CD4-positive, alpha-beta T cell (primary cell): ENCODE measurements around the gene TCF4. TPM values are rescaled to one million over a fixed set of nuclear protein-coding genes. Genes with fewer than 3 reads are reported as not detected.

Experiments
- ATAC-seq: fragments of 200-7000 bp; cut with Tn5 transposase; one replicate; pipeline ENCODE4 v1.10.0; 2022; ENCODE audit warnings: mild to moderate bottlenecking; ENCODE audit not compliant: poor library complexity
- CTCF ChIA-PET: fragments of 350-600 bp; sonication (Branson Sonifier 250); formaldehyde crosslinking; loops from one replicate; lab custom pipeline; 2021; ENCODE audit warnings: antibody characterized with exemption, inconsistent platforms; lab: Charles Lee
- POLR2A ChIA-PET: fragments of 350-600 bp; sonication (Branson Sonifier 250); formaldehyde crosslinking; loops from one replicate; lab custom pipeline; 2021; ENCODE audit warnings: antibody characterized with exemption, inconsistent platforms; lab: Charles Lee
- DNase-seq, 14 experiments: peaks; one replicate each; pipeline ENCODE4 v3.0.0-alpha.2; 2013 to 2020; ENCODE audit warnings: mixed read lengths in 2 of 14
- H3K27ac ChIP-seq, 2 donors: one replicate each; pipeline versions ENCODE4 v1.5.1 to v1.7.0; 2013; ENCODE audit warnings: low read length in 2 of 2, low read depth in 1 of 2, mild to moderate bottlenecking in 1 of 2
- H3K27me3 ChIP-seq, 2 experiments: 1 replicate in 1 of 2; 2 replicates in 1 of 2; pipeline versions ENCODE4 v1.6.1 to v1.7.0; 2013; ENCODE audit warnings: low read length in 2 of 2, control low read depth in 1 of 2, mild to moderate bottlenecking in 1 of 2, moderate library complexity in 1 of 2; ENCODE audit not compliant: insufficient read depth in 2 of 2, control insufficient read depth in 1 of 2
- H3K36me3 ChIP-seq: one replicate; pipeline ENCODE4 v1.6.1; 2013; ENCODE audit warnings: low read length, control low read depth; ENCODE audit not compliant: insufficient read depth
- H3K4me1 ChIP-seq: one replicate; pipeline ENCODE4 v1.6.1; 2013; ENCODE audit warnings: low read length, control low read depth; ENCODE audit not compliant: insufficient read depth
- H3K4me3 ChIP-seq: one replicate; pipeline ENCODE4 v1.5.1; 2013; ENCODE audit warnings: mild to moderate bottlenecking, low read length, moderate library complexity
- H3K9me3 ChIP-seq, 2 experiments: 1 replicate in 1 of 2; 2 replicates in 1 of 2; pipeline versions ENCODE4 v1.6.1 to v1.7.0; 2013; ENCODE audit warnings: low read length in 2 of 2, mild to moderate bottlenecking in 2 of 2, control low read depth in 1 of 2, moderate library complexity in 1 of 2; ENCODE audit not compliant: control insufficient read depth in 1 of 2, insufficient read depth in 1 of 2
- H3K27ac Mint-ChIP-seq: one replicate; pipeline ENCODE4 v1.8.0; 2020; ENCODE audit warnings: mixed read lengths
- H3K27me3 Mint-ChIP-seq: one replicate; pipeline ENCODE4 v1.8.0; 2021; ENCODE audit warnings: mixed read lengths
- H3K36me3 Mint-ChIP-seq: one replicate; pipeline ENCODE4 v1.8.0; 2021; ENCODE audit warnings: low read depth, mixed read lengths
- H3K4me1 Mint-ChIP-seq: one replicate; pipeline ENCODE4 v1.8.0; 2021; ENCODE audit warnings: low read depth, mixed read lengths
- H3K4me3 Mint-ChIP-seq: one replicate; pipeline ENCODE4 v1.8.0; 2020; ENCODE audit warnings: mild to moderate bottlenecking, mixed read lengths
- H3K9me3 Mint-ChIP-seq: one replicate; pipeline ENCODE4 v1.8.0; 2020; ENCODE audit warnings: mixed read lengths
- CTCF ChIP-seq: fragments of 200-600 bp; IDR thresholded peaks from one replicate; pipeline ENCODE4 v1.8.0; 2022; ENCODE audit warnings: antibody characterized with exemption, mild to moderate bottlenecking
- intact Hi-C, 2 experiments: fragments of 100-400 bp; cut with DNase I in 1 of 2; cut with micrococcal nuclease in 1 of 2; formaldehyde crosslinking; loops; one replicate each; pipeline versions ENCODE4 v1.15.1 to v1.9.0; 2023 to 2025; cut with DNase I, micrococcal nuclease
- total RNA-seq, 174 experiments: library from RNA in 2 of 174; stranded (reverse) in 2 of 174; gene quantifications; one replicate each; pipeline ENCODE4 v1.2.3 and lab custom pipeline; 2021 to 2026

The TCF4 gene
- total RNA-seq, 2 experiments from 2014 or later, result 3.0 to 3.2 TPM

GRCh38 chr18:55497825-55498403, 90.1 kb downstream of the TCF4 start:
- CTCF ChIA-PET, result no interaction called here
- no peak overlapping the region for H3K27ac ChIP-seq
- H3K4me1 Mint-ChIP-seq, result no peaks in the 10 kb centered on the region

GRCh38 chr18:55494899-55495298, 93.1 kb downstream of the TCF4 start:
- TF ChIP-seq CTCF, result no peak
- H3K36me3 Mint-ChIP-seq, result no peaks in the 10 kb centered on the region
- no peak overlapping the region for H3K27ac Mint-ChIP-seq
- Histone ChIP-seq H3K36me3 (no peaks in the 10 kb centered on the region), H3K9me3 (no peaks in the 10 kb centered on the region), H3K27ac (no peak overlapping the region), H3K4me3 (no peak overlapping the region), H3K27me3 (no peaks in the 10 kb centered on the region), H3K4me1 (no peaks in the 10 kb centered on the region)
- no peak overlapping the region for H3K4me3 Mint-ChIP-seq
- intact Hi-C loops, result no loop called here
- DNase-seq (no peak), ATAC-seq (no peak)
- no peaks in the 10 kb centered on the region for H3K9me3 Mint-ChIP-seq
- ChIA-PET POLR2A (no interaction called here), CTCF (no interaction called here)
- no peaks in the 10 kb centered on the region for H3K27me3 Mint-ChIP-seq
- H3K4me1 Mint-ChIP-seq, result no peaks in the 10 kb centered on the region

More at GRCh38 chr18:55497825-55498403, 90.1 kb downstream of the TCF4 start:
- H3K36me3 Mint-ChIP-seq, result no peaks in the 10 kb centered on the region
- Histone ChIP-seq H3K9me3 (no peaks in the 10 kb centered on the region), H3K4me1 (no peaks in the 10 kb centered on the region), H3K4me3 (no peak overlapping the region), H3K36me3 (no peaks in the 10 kb centered on the region), H3K27me3 (no peaks in the 10 kb centered on the region)
- TF ChIP-seq CTCF, result no peak
- no peak overlapping the region for H3K27ac Mint-ChIP-seq
- DNase-seq (no peak), ATAC-seq (no peak)
- POLR2A ChIA-PET, result no interaction called here
- intact Hi-C loops, result no loop called here
- no peaks in the 10 kb centered on the region for H3K27me3 Mint-ChIP-seq
- no peaks in the 10 kb centered on the region for H3K9me3 Mint-ChIP-seq
- no peak overlapping the region for H3K4me3 Mint-ChIP-seq

GRCh38 chr18:55494441-55494840, 93.6 kb downstream of the TCF4 start:
- no peak overlapping the region for H3K27ac Mint-ChIP-seq
- POLR2A ChIA-PET, result no interaction called here
- Histone ChIP-seq H3K27me3 (no peaks in the 10 kb centered on the region), H3K9me3 (no peaks in the 10 kb centered on the region), H3K27ac (no peak overlapping the region), H3K4me1 (no peaks in the 10 kb centered on the region), H3K4me3 (no peak overlapping the region), H3K36me3 (no peaks in the 10 kb centered on the region)
- H3K27me3 Mint-ChIP-seq, result no peaks in the 10 kb centered on the region
- no peak for TF ChIP-seq CTCF
- H3K9me3 Mint-ChIP-seq, result no peaks in the 10 kb centered on the region
- ATAC-seq (no peak), DNase-seq (no peak)
- CTCF ChIA-PET, result no interaction called here
- H3K4me3 Mint-ChIP-seq, result no peak overlapping the region
- no peaks in the 10 kb centered on the region for H3K36me3 Mint-ChIP-seq
- intact Hi-C loops, result no loop called here
- H3K4me1 Mint-ChIP-seq, result peaks cover 4% of the 10 kb centered on the region
